ENCODE data around the gene UBAP2L.
"Not testable (repeated sequence)": the region's sequence is repeated elsewhere in the genome, so short reads cannot be mapped to it uniquely, and the experiment has no call there.

Gene UBAP2L

GRCh38 chr1:154312229-154313065 is 91.7 kb downstream of the UBAP2L start:
- DNase-seq: not testable (repeated sequence)

- DNase-seq: no peak
Measured at GRCh38 chr1:154313066-154313356, 92.3 kb downstream of the UBAP2L start.

- DNase-seq: not testable (repeated sequence)
Measured at GRCh38 chr1:154314226-154314625, 93.5 kb downstream of the UBAP2L start.

GRCh38 chr1:154316704-154317103 is 95.9 kb downstream of the UBAP2L start:
- no peak for DNase-seq

- no peak for DNase-seq
Measured at GRCh38 chr1:154318386-154318785, 97.6 kb downstream of the UBAP2L start.
